ENCODE data around the gene KCNQ1. TPM values are rescaled to one million over a fixed set of nuclear protein-coding genes. Genes with fewer than 3 reads are reported as not detected.

Gene KCNQ1
- total and polyA plus RNA-seq, 2 donors (not counting 3 experiments of a cell fraction or from before 2014, with no cell fraction given), result 0.07 to 0.09 TPM

GRCh38 chr11:2651826-2652271 is 207.0 kb downstream of the KCNQ1 start:
- CTCF ChIA-PET, result no interaction called here

More at GRCh38 chr11:2651826-2652271, 207.0 kb downstream of the KCNQ1 start:
- no peaks in the 10 kb centered on the region for H4K20me1 ChIP-seq (replicated peaks; ENCODE audit: control insufficient read depth, extremely low read depth, insufficient read depth, low read length)
- no TSS peak for BruUV-seq (replicated peaks)
- no peaks in the 10 kb centered on the region for H3K79me2 ChIP-seq (ENCODE audit: control insufficient read depth, insufficient read depth, low read length)
- intact Hi-C loops (cut with micrococcal nuclease) (no loop called here), dilution Hi-C loops (cut with MboI; ENCODE audit: extremely low pct_ligation_motif_present, low sequenced_read_pairs) (no loop called here)
- no peak overlapping the region for H2AFZ ChIP-seq (ENCODE audit: low read depth, low read length)
- no peak overlapping the region for H3K9ac ChIP-seq (replicated peaks; ENCODE audit: extremely low read depth, insufficient read depth, low read length)
- no peaks in the 10 kb centered on the region for H3K36me3 ChIP-seq (ENCODE audit: control insufficient read depth in 2 of 2, extremely low read depth in 1 of 2, insufficient read depth in 2 of 2, low read length in 2 of 2)
- no peak for DNase-seq (ENCODE audit: low read depth, low spot score)
- H3K9me1 ChIP-seq (replicated peaks; ENCODE audit: control insufficient read depth, extremely low read depth, insufficient read depth, low read length), result no peaks in the 10 kb centered on the region
- TF ChIP-seq POLR2AphosphoS5 (IDR thresholded peaks at IDR 0.05; ENCODE audit: insufficient read depth, low read depth, low read length) (no peak), GATA2 (IDR thresholded peaks at IDR 0.05; ENCODE audit: insufficient read depth, insufficient read length, low read depth, low read length) (no peak), MAX (IDR thresholded peaks at IDR 0.05; ENCODE audit: insufficient read depth, insufficient read length) (no peak), POLR2A (IDR thresholded peaks at IDR 0.05; ENCODE audit: low read depth, low read length) (no peak), MYC (IDR thresholded peaks at IDR 0.05; ENCODE audit: low read depth, low read length) (no peak), EZH2 (IDR thresholded peaks at IDR 0.05; ENCODE audit: borderline replicate concordance, low read depth, low read length, severe bottlenecking) (no peak), JUN (IDR thresholded peaks at IDR 0.05; ENCODE audit: borderline replicate concordance, insufficient read depth, insufficient read length, low read depth) (no peak), FOS (IDR thresholded peaks at IDR 0.05; ENCODE audit: borderline replicate concordance, insufficient read depth, low read length) (no peak)
- TF ChIP-seq, protein P1, sequence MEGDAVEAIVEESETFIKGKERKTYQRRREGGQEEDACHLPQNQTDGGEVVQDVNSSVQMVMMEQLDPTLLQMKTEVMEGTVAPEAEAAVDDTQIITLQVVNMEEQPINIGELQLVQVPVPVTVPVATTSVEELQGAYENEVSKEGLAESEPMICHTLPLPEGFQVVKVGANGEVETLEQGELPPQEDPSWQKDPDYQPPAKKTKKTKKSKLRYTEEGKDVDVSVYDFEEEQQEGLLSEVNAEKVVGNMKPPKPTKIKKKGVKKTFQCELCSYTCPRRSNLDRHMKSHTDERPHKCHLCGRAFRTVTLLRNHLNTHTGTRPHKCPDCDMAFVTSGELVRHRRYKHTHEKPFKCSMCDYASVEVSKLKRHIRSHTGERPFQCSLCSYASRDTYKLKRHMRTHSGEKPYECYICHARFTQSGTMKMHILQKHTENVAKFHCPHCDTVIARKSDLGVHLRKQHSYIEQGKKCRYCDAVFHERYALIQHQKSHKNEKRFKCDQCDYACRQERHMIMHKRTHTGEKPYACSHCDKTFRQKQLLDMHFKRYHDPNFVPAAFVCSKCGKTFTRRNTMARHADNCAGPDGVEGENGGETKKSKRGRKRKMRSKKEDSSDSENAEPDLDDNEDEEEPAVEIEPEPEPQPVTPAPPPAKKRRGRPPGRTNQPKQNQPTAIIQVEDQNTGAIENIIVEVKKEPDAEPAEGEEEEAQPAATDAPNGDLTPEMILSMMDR (IDR thresholded peaks at IDR 0.05; ENCODE audit: extremely low read depth in 1 of 2, insufficient read depth in 1 of 2, low read depth in 1 of 2, low read length in 2 of 2), result no peak
- H3K4me1 ChIP-seq (ENCODE audit: control insufficient read depth, extremely low read depth, insufficient read depth, low read length), result no peaks in the 10 kb centered on the region
- H3K4me3 ChIP-seq (replicated peaks in 1 of 3; ENCODE audit: insufficient read depth in 1 of 3, low read depth in 1 of 3, low read length in 3 of 3), result no peak overlapping the region
- H3K4me2 ChIP-seq (ENCODE audit: insufficient read depth, low read length), result no peak overlapping the region
- FAIRE-seq, result no peak
- H3K9me3 ChIP-seq (replicated peaks; ENCODE audit: control insufficient read depth, insufficient read depth, low read length), result no peaks in the 10 kb centered on the region
- H3K27ac ChIP-seq (ENCODE audit: insufficient read depth, low read depth, low read length), result no peak overlapping the region
- H3K27me3 ChIP-seq (ENCODE audit: control insufficient read depth in 2 of 2, insufficient read depth in 2 of 2, low read length in 2 of 2), result no peaks in the 10 kb centered on the region
- POLR2A ChIA-PET, result no interaction called here
